Dermis blood vessel endothelial cell (primary cell): ENCODE data around the gene BACH1. TPM values are rescaled to one million over a fixed set of nuclear protein-coding genes. Genes with fewer than 3 reads are reported as not detected.
"Not testable (repeated sequence)": the region's sequence is repeated elsewhere in the genome, so short reads cannot be mapped to it uniquely, and the experiment has no call there.

Experiments
- DNase-seq: peaks from one replicate; pipeline ENCODE4 v3.0.0; 2010
- total RNA-seq: library from RNA; depleted of rRNA; stranded (reverse); fragments of >200 nt; gene quantifications from 2 replicates; pipeline ENCODE4 v1.2.3, GENCODE V29; 2014

Gene BACH1
- 30.4 and 48.0 TPM in 2 replicates for total RNA-seq

- DNase-seq = peak; percentile 93
Observed at GRCh38 chr21:29298348-29299045, at the start of gene BACH1. Gene BACH1, plus strand, starts transcription at chr21:29298922. Its CDS starts 22,359 bp downstream, at chr21:29321281.

DNA sequence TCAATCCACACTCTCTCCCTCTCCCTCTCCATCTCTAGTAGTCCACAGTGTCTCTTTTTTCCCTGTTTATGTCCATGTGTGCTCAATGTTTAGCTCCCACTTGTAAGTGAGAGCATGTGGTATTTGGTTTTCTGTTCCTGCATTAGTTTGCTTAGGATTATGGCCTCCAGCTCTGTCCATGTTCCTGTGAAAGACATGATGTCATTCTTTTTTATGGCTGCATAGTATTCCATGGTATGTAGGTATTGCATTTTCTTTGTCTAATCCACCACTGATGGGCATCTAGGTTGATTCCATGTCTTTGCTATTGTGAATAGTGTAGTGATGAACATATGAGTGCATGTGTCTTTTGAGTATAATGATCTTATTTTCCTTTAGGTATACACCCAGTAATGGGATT is 49.4 kb upstream of the BACH1 start:
- not testable (repeated sequence) for DNase-seq

DNA sequence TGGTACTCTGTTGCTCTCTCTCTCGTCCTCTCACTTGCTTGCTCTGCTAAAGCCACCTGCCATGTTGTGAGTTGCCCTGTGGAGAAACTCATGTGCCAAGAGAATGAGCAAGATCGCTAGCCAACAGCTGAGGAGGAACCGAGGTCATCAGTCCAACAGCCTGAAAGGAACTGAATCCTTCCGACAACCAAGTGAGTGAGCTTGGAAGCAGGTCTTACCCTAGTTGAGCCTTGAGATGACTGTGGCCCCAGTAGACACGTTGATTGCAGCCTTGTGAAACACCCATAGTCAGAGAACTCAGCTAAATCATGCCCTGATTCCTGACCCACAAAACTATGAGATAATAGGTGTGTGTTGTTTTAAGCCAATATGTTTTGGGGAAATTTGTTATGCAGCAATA is 48.1 kb upstream of the BACH1 start:
- no peak for DNase-seq

DNA sequence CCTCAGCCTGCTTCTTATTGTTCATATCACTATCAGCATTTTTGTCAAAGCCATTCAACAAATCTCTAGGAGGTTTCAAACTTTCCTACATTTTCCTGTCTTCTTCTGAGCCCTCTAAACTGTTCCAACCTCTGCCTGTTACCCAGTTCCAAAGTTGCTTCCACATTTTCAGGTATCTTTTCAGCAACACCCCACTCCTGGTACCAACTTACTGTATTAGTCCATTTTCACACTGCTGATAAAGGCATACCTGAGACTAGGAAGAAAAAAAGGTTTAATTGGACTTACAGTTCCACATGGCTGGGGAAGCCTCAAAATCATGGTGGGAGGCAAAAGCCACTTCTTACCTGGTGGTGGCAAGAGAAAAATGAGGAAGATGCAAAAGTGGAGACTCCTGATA is 44.9 kb upstream of the BACH1 start:
- DNase-seq = not testable (repeated sequence)

DNA sequence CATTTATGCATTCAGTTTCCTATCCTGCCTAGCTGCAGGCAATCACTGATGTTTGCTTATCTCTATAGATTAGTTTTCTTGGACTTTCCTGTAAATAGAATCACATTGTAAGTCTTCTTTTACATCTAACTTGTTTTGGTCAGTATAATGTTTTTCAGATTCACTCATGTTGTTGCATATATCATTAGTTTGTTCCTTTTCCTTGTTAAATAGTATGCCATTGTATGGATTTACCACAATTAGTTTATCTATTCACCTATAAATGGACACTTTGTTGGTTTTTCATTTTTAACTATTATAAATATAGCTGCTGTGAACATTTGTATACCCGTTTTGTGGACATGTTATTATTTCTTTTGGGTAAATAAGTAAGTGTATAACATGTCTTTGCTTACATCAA is 44.2 kb upstream of the BACH1 start:
- DNase-seq = no peak

GRCh38 chr21:29256126-29256910 is 42.4 kb upstream of the BACH1 start:
- DNase-seq = peak; percentile 60

GRCh38 chr21:29257701-29258100 is 41.0 kb upstream of the BACH1 start:
- no peak for DNase-seq

DNA sequence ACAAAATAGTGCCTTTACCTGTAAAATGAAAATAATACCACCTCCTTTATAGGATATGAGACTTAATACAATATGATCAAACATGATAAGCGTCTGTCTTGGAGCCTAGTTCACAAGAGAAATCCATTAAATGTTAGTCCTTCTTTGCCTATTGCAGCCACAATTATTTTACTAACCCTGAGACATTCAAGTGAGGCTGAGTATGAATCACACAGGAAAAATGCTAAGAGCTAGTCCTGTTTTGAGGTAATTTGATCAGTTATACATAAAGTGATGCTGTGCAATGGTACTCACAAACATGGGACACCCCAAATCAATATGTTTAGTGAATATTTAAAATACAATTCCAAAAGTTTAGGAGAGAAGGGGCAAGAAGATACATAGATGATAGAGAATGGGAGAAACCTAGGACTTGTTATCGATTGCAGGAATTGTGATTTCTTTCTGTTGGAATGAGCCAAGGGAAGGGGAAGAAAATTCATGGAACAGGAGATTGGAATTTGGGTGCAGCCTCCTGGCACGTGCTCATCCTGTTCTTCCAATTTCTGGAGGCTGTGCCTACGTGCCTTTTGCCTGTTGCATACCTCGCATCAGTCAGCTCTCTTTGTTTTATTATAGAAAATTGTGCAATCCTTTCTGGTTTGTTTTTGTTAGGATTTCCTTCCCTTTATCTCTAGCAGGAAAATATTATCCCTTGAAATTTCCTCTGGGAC is 39.9 kb upstream of the BACH1 start:
- peak; percentile 52 for DNase-seq

DNA sequence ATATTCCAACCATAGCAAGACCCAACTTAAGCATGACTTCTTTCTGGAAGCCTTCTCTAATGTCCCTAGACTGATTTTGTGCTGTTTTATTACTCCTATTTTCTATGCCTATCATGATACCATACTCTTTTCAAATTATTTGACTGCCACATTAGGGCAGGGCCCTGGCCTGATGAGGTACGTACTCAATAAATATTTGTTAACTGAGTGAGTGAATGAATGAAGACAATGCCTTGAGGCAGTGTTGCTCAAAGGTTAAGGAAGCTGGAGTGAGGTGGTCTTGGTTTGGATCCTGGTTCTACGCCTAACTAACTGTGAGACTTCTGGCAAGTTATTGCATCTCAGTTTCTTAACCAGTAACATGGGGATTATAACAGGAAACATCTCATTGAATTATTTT is 38.3 kb upstream of the BACH1 start:
- DNase-seq = no peak

DNA sequence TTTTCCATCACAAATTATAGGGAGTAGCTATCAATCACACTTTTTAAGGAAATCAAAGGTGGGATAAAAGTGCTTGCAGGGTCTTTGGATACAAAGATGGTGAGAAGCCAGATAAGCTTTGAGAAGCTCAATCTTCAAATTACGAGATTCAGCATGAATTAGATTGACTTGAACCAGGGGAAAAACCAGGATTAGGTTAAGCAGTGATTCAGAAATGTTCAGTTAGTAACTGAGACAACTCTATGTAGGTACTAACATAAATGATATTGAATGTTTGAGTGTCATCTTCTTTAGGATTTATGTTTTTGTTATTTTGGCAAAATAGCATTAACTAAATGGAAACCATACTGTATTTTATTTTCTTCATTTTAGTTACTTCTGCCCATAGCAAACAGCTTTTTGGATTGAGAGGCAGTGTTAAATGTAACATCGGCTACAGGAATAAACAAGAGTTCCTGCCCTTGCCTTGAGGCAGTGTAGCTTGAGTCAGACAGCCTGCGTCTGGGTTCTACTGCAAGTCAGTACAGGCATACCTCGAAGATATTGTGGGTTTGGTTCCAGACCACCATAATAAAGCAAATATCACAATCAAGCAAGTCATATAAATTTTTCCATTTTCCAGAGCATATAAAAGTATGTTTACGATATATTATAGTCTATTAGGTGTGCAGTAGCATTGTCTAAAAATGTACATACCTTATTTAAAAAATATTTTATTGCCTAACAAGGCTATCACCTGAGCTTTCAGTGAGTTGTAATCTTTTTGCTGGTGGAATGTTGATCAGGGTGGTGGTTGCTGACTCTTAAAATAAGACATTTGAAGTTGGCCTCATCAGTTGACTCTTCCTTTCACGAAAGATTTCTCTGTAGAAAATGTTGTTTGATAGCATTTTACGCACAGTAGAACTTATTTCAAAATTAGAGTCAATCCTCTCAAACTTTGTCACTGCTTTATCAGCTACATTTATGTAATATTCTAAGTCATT is 36.9 kb upstream of the BACH1 start:
- no peak for DNase-seq

- no peak for DNase-seq
Observed at GRCh38 chr21:29264721-29265120, 34.0 kb upstream of the BACH1 start.

DNA sequence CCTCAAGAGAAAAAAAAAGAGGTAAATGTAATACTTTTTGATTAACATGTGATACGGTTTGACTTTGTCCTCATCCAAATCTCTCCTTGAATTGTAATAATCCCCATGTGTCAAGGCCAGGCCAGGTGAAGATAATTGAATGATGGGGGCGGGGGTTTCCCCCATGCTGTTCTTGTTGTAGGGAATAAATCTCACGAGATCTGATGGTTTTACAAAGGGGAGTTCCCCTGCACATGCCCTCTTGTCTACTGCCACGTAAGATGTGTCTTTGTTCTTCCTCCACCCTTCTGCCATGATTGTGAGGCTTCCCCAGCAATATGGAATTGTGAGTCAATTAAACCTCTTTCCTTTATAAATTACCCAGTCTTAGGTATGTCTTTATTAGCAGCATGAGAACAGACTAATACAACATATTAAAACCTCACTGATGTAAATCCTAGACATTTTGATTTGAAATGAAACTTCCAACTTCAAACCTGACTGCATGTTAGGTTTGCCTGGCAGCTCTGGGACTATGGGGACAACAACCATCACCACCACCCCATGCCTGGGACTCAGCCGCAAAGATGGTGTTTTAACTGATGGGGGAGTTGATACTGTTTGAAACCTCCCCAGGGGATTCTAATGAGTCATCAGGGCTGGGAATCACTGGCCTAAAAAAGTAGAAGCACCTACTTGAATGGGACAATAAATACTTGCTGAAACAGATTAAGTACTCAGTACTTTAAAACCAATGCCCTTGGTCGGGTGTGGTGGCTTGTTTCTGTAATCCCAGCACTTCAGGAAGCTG is 32.8 kb upstream of the BACH1 start:
- DNase-seq = no peak

DNA sequence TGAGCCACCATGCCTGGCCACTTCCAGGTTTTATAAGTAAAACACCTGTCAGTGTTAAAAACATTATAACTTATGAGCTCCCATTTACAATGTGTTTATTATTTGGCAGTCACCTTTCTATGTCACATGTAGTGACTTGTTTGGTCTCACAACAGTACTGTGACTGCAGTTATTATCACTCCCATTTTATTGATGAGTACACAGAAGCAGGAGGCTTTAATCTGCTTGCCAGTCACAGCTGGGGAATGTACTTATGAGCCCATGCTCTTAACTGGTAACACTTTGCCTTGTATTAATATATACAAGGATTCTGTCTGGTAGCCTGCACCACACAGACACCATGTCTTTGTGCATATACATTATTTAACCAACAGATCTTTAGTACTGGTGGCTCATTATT is 31.1 kb upstream of the BACH1 start:
- DNase-seq = no peak

GRCh38 chr21:29271927-29272333 is 26.8 kb upstream of the BACH1 start:
- no peak for DNase-seq

DNA sequence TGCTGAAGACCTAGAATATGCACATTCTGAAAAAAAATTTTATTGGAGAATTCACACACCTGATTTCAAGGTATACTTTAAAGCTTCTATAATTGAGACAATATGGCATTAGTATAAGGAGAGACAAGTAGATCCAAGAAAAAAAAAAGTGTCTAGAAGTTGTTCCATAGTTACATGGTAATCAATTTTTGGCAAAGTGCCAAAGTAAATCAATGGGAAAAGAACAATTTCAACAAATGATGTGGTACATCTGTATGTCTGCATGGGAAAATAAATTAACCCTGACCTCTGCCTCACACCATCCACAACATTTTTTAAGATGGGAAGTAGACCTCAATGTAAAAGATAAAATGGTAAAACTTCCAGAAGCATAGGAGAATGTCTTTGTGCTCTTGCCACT is 21.3 kb upstream of the BACH1 start:
- DNase-seq = no peak

DNA sequence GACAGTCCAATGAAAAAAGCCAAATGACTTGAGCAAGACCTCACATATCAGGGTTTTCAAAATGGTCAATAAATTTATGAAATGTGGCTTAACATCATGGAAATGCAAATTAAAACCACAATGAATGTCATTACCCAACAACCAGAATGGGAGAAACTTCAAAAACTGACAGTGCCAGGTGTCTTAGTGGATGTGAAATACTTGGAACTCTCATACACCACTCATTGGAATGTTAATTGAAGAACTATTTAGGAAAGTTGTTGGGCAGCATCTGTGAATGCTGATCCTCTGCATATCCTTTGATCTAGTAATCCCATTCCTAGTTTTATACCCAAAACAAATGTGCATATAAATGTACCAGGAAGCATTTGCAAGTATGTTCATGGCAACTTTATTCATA is 19.2 kb upstream of the BACH1 start:
- no peak for DNase-seq

GRCh38 chr21:29281801-29282200 is 16.9 kb upstream of the BACH1 start:
- not testable (repeated sequence) for DNase-seq

- DNase-seq = peak; percentile 62
Observed at GRCh38 chr21:29287383-29287782, 11.3 kb upstream of the BACH1 start.

- no peak for DNase-seq
Observed at GRCh38 chr21:29288239-29288638, 10.5 kb upstream of the BACH1 start.

DNA sequence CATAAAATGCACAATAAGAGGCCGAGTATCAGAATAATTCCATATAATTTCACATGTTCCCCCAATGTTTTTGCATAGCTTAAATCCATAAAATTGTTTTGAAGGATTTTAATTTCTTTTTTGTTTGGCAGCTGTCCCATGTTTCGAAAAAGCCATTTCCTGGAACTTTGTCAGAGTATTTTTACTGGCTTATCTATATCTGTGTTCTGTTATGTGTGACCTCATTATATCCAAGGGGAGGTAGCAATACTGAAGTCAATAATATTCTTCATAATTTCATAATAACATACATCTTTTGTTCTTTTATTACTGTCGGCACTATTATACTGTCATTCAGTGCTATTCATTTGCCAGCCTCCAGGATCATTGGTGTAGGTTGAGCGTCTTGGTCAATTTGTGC is 9.4 kb upstream of the BACH1 start:
- DNase-seq = peak; percentile 55

GRCh38 chr21:29290240-29290639 is 8.5 kb upstream of the BACH1 start:
- no peak for DNase-seq
